Mesodermal cell (in vitro differentiated cells): Measurements from ENCODE around the gene SRC. TPM values are rescaled to one million over a fixed set of nuclear protein-coding genes. Genes with fewer than 3 reads are reported as not detected.
A peak's percentile ranks its signal among the peaks of the same experiment; 100 is the strongest.

Experiments used
- H3K27ac ChIP-seq: 2 replicates; pipeline ENCODE4 v1.7.0; 2013; ENCODE audit warnings: mild to moderate bottlenecking, low read depth, low read length, moderate library complexity; ENCODE audit not compliant: severe bottlenecking
- H3K36me3 ChIP-seq: 2 replicates; pipeline ENCODE4 v1.7.1; 2013; ENCODE audit warnings: mild to moderate bottlenecking, low read length, moderate library complexity; ENCODE audit not compliant: control insufficient read depth, insufficient read depth
- H3K4me1 ChIP-seq: one replicate; pipeline ENCODE4 v1.7.1; 2013; ENCODE audit warnings: mild to moderate bottlenecking, low read length; ENCODE audit not compliant: insufficient read depth, control insufficient read depth, poor library complexity, severe bottlenecking
- H3K4me3 ChIP-seq: 2 replicates; pipeline ENCODE4 v1.7.0; 2013; ENCODE audit warnings: low read length, control low read depth, mild to moderate bottlenecking; ENCODE audit not compliant: insufficient read depth, poor library complexity, severe bottlenecking; ENCODE audit errors: extremely low read depth
- H3K9me3 ChIP-seq: 2 replicates; pipeline ENCODE4 v1.7.1; 2013; ENCODE audit warnings: mild to moderate bottlenecking, low read length, moderate library complexity; ENCODE audit not compliant: control insufficient read depth
- WGBS, 2 experiments: methylation state at CpG; one replicate each; pipeline ENCODE4 v1.1.5; 2013; ENCODE audit warnings: missing lambda C conversion rate in 2 of 2; ENCODE audit not compliant: insufficient coverage in 2 of 2; 5-methylcytosine and 5-hydroxymethylcytosine counted together
- polyA plus RNA-seq, 2 experiments: library from polyadenylated mRNA; stranded (reverse); fragments of 50-300 nt; gene quantifications; one replicate each; pipeline ENCODE4 v1.2.3, GENCODE V29; 2013

Gene SRC
- polyA plus RNA-seq (2013, experiment 1 of 2): 97.8 TPM
- polyA plus RNA-seq (2013, experiment 2 of 2): 102 TPM

DNA sequence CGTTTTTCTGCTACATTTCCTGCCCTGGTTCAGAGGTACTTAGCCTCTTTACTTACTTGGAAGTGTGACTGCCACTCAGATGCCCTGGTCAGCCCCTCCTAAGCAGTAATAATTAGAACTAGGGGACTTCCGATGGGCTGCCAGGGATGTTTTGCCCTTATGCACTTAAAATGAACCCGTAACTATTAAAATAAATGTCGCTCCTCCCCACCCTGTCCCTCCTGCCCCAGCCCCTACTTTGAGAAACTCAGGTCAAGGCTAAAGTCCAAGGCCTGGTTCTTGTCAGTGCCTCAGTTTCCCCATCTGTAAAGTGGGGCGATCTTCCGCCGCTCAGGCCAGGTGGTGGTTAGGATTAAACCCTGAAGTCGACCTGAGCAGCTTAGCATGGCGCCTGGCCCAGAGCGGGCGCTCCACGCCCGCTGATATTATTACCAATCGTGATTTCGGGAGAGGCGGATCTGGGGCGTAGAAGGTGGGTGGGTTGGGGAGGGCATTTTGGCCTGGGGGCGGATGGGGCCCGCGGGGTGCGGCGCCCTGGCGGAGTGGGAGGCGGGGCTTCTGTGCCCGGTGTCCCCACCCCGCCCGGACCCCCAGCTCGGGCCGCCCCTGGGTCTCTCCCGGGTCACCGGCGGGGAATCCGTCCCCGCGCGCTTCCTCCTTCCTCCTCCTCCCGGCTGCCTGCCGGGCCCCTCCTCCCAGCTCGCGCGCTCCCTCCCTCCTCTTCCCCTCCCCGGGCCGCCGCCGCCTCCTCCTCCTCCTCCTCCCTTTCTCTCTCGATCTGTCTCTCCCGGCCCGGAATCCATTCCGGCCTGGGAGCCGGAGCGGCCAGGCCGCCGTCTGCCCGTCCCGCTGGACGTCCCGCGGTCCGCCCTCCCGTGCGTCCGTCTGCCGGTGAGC is at the start of gene SRC:
Gene SRC (plus strand): TSS at position 802 of the 897 bp plus-strand sequence. CDS start 38,014 bp downstream, outside the sequence.
- Histone ChIP-seq H3K36me3 (peaks cover 39% of the 10 kb centered on the region), H3K4me1 (peaks cover 21% of the 10 kb centered on the region), H3K27ac (peak within 1 kb of the TSS; percentile 59), H3K9me3 (no peaks in the 10 kb centered on the region), H3K4me3 (peak within 1 kb of the TSS; percentile 67)
- WGBS, 2 experiments: 14 to 20% methylated on average over 24 to 53 of the region's 63 CpGs

DNA sequence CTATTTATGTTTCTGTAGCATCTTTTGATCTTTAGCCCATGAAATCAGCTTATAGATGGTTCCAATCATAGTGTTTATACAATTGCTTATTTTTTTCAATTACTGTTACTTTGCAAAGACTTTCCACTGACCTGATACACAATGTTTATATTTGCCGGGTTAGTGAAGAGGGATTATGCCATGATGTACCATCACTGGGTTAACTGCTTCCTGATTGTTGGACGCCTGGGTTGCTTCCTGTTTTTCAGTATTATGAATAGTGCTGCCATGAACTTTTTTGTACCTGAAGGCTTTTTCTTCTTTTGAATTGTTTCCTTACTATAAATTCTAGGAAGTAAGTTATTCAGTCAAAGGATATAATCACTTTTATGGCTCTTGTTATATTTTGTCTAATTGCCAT is 49.6 kb upstream of the SRC start:
- Histone ChIP-seq H3K4me3 (no peak overlapping the region), H3K4me1 (peaks cover 33% of the 10 kb centered on the region), H3K36me3 (peaks cover 56% of the 10 kb centered on the region), H3K27ac (no peak overlapping the region), H3K9me3 (peaks cover 22% of the 10 kb centered on the region)
- no CpG with 5 or more reads among the region's 2 CpGs for WGBS, 2 experiments

DNA sequence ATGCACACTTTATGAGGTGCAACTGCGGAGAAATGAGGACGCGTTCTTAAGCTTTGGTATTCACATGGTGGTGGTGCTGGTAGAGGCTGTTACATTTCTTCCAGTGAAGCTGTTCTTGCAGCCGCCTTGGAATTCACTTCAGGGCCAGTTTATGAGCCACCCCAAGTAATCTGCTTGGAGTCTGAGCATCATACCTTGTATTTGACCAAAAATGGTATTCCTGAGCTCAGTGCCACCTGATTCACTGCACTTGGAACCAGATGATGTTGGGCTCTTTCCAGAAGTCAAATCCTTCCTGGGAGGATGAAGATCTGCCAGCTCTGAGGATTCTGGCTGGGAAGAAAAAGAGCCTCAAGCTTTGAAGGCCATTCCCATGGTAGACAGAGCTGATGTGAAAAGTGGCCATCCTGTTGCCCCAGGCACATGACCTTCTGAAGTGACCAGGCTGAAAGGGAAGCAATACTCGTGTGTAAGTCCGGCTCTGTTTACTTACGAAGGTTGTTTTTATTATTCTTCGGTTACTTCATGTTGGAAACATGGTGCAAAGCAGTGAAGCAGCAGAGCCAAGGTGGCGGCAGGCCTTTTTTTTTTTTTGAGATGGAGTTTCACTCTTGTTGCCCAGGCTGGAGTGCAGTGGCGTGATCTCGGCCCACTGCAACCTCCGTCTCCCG is 48.7 kb upstream of the SRC start:
- H3K36me3 ChIP-seq: peaks cover 56% of the 10 kb centered on the region
- no peak overlapping the region for H3K27ac ChIP-seq
- H3K4me3 ChIP-seq: no peak overlapping the region
- 96 to 98% methylated on average over 9 to 13 of the region's 13 CpGs for WGBS, 2 experiments
- H3K4me1 ChIP-seq: peaks cover 33% of the 10 kb centered on the region
- peaks cover 15% of the 10 kb centered on the region for H3K9me3 ChIP-seq

DNA sequence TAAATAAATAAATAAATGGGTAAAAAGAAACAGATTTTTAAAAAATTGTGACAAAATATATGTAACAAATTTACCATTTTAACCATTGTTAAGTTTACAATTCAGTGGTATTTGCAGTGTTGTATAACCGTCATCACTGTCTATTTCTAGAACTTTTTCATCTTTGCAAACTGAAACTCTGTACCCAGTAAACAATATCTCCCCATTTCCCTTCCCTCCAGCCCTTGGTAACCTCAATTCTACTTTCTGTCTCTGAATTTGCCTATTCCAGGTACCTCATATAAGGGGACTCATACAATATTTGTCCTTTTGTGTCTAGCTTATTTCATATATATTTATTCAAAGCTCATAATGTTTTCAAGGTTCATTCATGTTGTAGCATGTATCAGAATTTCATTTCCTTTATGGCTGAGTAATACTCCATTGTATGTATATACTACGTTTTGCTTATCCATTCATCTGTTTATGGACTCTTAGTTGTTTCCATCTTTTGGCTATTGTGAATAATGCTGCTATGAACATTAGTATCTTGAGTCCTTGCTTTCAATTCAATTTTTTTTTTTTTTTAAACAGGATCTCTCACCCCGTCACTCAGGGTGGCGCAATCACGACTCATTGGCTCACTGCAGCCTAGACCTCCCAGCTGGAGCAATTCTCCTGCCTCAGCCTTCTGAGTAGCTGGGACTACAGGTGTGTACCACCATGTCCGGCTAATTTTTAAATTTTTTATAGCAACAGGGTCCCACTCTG is 47.6 kb upstream of the SRC start:
- 94 to 98% methylated on average over 4 of the region's 6 CpGs for WGBS, 2 experiments
- Histone ChIP-seq H3K4me3 (no peak overlapping the region), H3K36me3 (peaks cover 55% of the 10 kb centered on the region), H3K9me3 (peaks cover 5% of the 10 kb centered on the region), H3K4me1 (peaks cover 33% of the 10 kb centered on the region), H3K27ac (no peak overlapping the region)

DNA sequence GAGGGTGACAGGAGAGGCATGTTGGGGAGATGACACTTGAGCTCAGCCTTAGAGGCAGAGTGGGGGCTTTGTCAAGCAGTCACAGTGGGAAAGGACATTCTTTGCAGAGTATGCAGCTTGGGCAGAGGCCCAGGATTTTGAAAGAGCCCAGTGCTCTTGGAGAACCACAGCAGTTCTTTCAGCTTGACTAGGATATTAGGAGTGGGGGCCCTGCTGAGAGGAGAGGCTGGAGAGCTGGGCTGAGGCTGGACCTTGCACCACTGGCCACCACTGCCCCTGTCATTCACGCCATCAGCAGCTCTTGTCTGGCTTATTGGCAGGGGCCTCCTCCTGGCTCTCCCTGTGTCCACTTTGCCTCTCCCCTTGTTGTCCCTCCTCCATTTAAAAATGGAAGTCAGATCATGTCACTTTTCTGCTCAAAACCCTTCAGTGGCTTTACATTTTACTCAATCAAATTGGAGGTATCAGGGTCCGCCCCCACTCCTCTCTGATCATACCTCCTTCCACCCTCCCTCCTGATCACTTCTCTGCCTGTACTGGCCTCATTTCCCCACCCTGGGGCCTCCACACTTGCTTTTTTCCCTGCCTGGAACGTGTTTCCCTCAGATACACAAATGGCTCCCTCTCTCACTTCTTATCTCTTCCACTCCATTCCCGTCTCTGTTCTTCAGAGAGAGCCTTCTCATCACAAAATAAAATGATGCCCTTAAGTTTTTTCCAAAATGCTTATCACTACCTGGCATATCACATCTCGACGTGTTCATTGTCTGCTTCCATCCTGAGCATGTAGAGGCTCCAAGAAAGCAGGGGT is 46.0 kb upstream of the SRC start:
- no peaks in the 10 kb centered on the region for H3K9me3 ChIP-seq
- 84 to 96% methylated on average over 4 to 6 of the region's 6 CpGs for whole genome bisulfite sequencing, 2 experiments
- no peak overlapping the region for H3K4me3 ChIP-seq
- no peak overlapping the region for H3K27ac ChIP-seq
- H3K4me1 ChIP-seq: peaks cover 27% of the 10 kb centered on the region
- peaks cover 60% of the 10 kb centered on the region for H3K36me3 ChIP-seq

DNA sequence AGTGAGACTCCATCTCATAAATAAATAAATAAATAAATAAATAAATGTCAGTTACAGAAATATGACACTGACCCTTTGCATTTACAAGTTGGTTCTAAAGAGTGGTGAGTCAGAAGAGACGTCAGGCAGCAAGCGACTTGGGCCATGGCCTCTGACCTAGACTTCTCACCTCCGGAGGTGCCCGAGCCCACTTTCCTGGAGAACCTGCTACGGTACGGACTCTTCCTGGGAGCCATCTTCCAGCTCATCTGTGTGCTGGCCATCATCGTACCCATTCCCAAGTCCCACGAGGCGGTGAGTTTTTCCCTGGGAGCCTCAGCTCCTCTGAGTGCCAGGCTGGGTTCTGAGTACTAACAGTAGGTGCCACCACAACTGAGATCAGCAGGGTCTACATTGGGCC is 44.8 kb upstream of the SRC start:
- H3K4me1 ChIP-seq: peaks cover 17% of the 10 kb centered on the region
- H3K36me3 ChIP-seq: peaks cover 61% of the 10 kb centered on the region
- no peak overlapping the region for H3K4me3 ChIP-seq
- H3K9me3 ChIP-seq: no peaks in the 10 kb centered on the region
- WGBS, 2 experiments: 97 to 100% methylated on average over 7 to 9 of the region's 9 CpGs
- no peak overlapping the region for H3K27ac ChIP-seq

DNA sequence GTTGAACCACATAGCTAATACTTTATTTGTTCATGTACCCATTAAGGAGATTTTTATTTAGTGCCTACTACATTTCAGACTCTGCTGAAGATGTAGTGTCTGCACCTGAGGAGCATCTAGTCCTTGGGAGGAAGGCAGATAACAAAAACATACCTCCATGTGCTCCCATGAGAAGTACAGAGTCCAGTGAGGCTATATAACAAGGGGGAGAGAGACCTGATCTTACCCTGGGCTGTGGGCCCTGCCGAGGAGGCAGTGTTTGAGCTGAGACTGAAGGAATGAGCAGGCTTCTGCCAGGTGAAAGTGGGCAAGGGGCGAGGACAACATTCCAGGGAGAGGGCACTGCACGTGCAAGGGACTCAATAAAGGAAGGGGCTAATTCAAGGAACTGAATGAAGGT is 44.4 kb upstream of the SRC start:
- Histone ChIP-seq H3K9me3 (no peaks in the 10 kb centered on the region), H3K4me1 (peaks cover 13% of the 10 kb centered on the region), H3K4me3 (no peak overlapping the region), H3K36me3 (peaks cover 65% of the 10 kb centered on the region), H3K27ac (no peak overlapping the region)
- 93 to 96% methylated on average over 3 of the region's 3 CpGs for WGBS, 2 experiments

DNA sequence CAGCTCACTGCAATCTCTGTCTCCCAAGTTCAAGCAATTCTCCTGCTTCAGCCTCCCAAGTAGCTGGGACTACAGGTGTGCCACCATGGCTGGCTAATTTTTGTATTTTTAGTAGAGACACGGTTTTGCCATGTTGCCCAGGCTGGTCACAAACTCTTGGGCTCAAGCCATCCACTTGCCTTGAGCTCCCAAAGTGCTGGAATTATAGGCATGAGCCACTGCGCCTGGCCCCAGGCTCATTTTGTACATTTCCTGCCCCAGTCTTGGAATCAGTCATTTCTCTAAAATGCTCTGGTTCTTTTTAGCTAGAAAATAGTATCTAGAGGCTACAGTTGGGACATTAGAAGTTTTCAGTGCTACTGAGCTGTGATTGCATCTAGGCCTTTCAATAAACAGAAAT is 43.0 kb upstream of the SRC start:
- no peaks in the 10 kb centered on the region for H3K9me3 ChIP-seq
- H3K4me1 ChIP-seq: peaks cover 6% of the 10 kb centered on the region
- no peak overlapping the region for H3K4me3 ChIP-seq
- no peak overlapping the region for H3K27ac ChIP-seq
- WGBS, 2 experiments: 88 to 100% methylated on average over 2 of the region's 2 CpGs
- peaks cover 63% of the 10 kb centered on the region for H3K36me3 ChIP-seq

DNA sequence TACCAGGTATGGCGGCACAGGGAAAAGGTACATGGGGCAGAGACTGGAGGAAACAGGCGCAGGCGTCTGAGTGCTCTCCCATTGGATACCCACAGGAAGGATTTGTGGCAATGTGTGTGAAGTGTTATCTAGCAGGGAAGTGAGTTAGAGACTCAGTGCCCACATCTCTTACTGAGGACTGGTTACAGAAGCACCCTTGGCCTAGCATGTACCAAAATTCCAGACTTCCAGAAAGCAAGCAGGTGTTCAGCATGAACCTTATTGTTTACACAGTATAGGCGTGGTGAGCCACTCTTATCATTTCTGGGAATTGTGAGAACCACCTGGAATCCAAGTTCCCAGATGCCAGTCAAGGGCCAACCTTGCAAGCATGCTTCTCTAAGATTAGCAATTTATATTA is 42.3 kb upstream of the SRC start:
- Histone ChIP-seq H3K27ac (no peak overlapping the region), H3K9me3 (no peaks in the 10 kb centered on the region), H3K4me3 (no peak overlapping the region), H3K36me3 (peaks cover 70% of the 10 kb centered on the region), H3K4me1 (peaks cover 6% of the 10 kb centered on the region)
- WGBS, 2 experiments: 92 to 98% methylated on average over 4 of the region's 4 CpGs

DNA sequence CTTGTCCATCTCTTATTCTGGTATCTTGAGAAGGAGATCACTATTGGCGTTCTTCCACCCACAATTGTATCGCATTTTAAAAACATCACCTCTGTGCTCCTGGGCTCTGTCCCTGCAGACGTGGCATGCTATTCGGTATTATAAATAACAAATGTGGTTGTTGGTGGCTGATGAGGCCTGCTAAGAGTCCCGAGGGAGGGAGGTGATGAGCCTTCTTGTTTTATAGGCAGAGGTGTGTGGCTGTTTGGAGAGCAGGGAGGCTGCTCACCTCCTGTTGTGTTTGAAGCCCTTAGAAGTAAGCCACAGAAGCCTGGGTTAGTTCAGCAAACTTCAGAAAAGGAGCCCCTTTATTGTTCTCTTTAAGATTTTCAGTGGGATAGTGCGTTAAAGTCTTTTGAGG is 40.9 kb upstream of the SRC start:
- Histone ChIP-seq H3K36me3 (peaks cover 75% of the 10 kb centered on the region), H3K4me3 (no peak overlapping the region), H3K9me3 (no peaks in the 10 kb centered on the region), H3K4me1 (peaks cover 13% of the 10 kb centered on the region), H3K27ac (no peak overlapping the region)
- WGBS, 2 experiments: 93 to 100% methylated on average over 2 of the region's 6 CpGs
